Adrenal gland (tissue), 5 donors: ENCODE results near the gene DBT.
"Not testable (repeated sequence)": the region's sequence is repeated elsewhere in the genome, so short reads cannot be mapped to it uniquely, and the experiment has no call there.

Experiments used
- CTCF ChIP-seq, 6 experiments: fragments of 450-650 bp in 4 of 6; fragments of 200-600 bp in 2 of 6; sonication (generic) in 1 of 6; IDR thresholded peaks; 1 replicate in 5 of 6; 2 replicates in 1 of 6; pipeline versions ENCODE4 v1.5.1 to v1.8.0; 2016 to 2021; ENCODE audit warnings: antibody characterized with exemption in 6 of 6, mild to moderate bottlenecking in 2 of 6, moderate library complexity in 1 of 6
- POLR2A ChIP-seq, 2 donors: fragments of 450-650 bp; IDR thresholded peaks; one replicate each; pipeline ENCODE4 v1.6.1; 2017; ENCODE audit warnings: antibody characterized with exemption in 2 of 2, mild to moderate bottlenecking in 2 of 2, moderate library complexity in 1 of 2
- donor health status: DM: no; HTN: no; CAD: no.

DNA sequence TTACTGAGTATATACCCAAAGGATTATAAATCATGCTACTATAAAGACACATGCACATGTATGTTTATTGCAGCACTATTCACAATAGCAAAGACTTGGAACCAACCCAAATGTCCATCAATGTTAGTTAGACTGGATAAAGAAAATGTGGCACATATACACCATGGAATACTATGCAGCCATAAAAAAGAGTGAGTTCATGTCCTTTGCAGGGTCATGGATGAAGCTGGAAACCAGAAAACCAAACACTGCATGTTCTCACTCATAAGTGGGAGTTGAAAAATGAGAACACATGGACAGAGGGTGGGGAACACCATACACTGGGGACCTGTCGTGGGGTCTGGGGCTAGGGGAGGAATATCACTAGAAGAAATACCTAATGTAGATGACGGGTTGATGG lies 44.0 kb downstream of the DBT start:
- TF ChIP-seq CTCF, POLR2A (IDR thresholded peaks at IDR 0.05): not testable (repeated sequence)
